DLD1 (cell line): ENCODE measurements around the gene VRK3.
"Not testable (repeated sequence)": the region's sequence is repeated elsewhere in the genome, so short reads cannot be mapped to it uniquely, and the experiment has no call there.

Experiments used
- in situ Hi-C: cut with HindIII; loops from 2 replicates; pipeline ENCODE4 v1.10.0; 2017; ENCODE audit warnings: low sequenced_read_pairs

The VRK3 gene

GRCh38 chr19:50025022-50025793 is at the start of gene VRK3:
VRK3 (minus strand) TSS chr19:50025372; CDS start chr19:50016162, 9,210 bp downstream.
- in situ Hi-C loops: no loop called here

- in situ Hi-C loops: not testable (repeated sequence)
Observed at GRCh38 chr19:50068382-50068781, 43.2 kb upstream of the VRK3 start.

- in situ Hi-C loops: no loop called here
Observed at GRCh38 chr19:50067575-50067974, 42.4 kb upstream of the VRK3 start.

GRCh38 chr19:50065938-50066337 is 40.8 kb upstream of the VRK3 start:
- in situ Hi-C loops: no loop called here

GRCh38 chr19:50061650-50062049 is 36.5 kb upstream of the VRK3 start:
- in situ Hi-C loops: no loop called here

GRCh38 chr19:50060107-50060506 is 34.9 kb upstream of the VRK3 start:
- in situ Hi-C loops: no loop called here

GRCh38 chr19:50059045-50059444 is 33.9 kb upstream of the VRK3 start:
- in situ Hi-C loops: no loop called here

- in situ Hi-C loops: no loop called here
Observed at GRCh38 chr19:50058425-50058824, 33.3 kb upstream of the VRK3 start.

GRCh38 chr19:50053119-50053518 is 27.9 kb upstream of the VRK3 start:
- in situ Hi-C loops: no loop called here

- in situ Hi-C loops: no loop called here
Observed at GRCh38 chr19:50051964-50052363, 26.8 kb upstream of the VRK3 start.

GRCh38 chr19:50051228-50051895 is 26.2 kb upstream of the VRK3 start:
- in situ Hi-C loops: not testable (repeated sequence)

GRCh38 chr19:50050406-50051227 is 25.4 kb upstream of the VRK3 start:
- in situ Hi-C loops: no loop called here

GRCh38 chr19:50047671-50048070 is 22.5 kb upstream of the VRK3 start:
- in situ Hi-C loops: no loop called here

- in situ Hi-C loops: no loop called here
Observed at GRCh38 chr19:50046649-50047503, 21.7 kb upstream of the VRK3 start.

GRCh38 chr19:50044922-50045321 is 19.8 kb upstream of the VRK3 start:
- in situ Hi-C loops: loop anchor here (5.0 kb wide), 1 partner anchor 43 kb away; no protein-coding TSS in a partner anchor

GRCh38 chr19:50043967-50044366 is 18.8 kb upstream of the VRK3 start:
- in situ Hi-C loops: loop anchor here (5.0 kb wide), 1 partner anchor 42 kb away; no protein-coding TSS in a partner anchor

- in situ Hi-C loops: loop anchor here (5.0 kb wide), 1 partner anchor 40 kb away; no protein-coding TSS in a partner anchor
Observed at GRCh38 chr19:50042363-50043024, 17.3 kb upstream of the VRK3 start.

GRCh38 chr19:50040967-50041366 is 15.8 kb upstream of the VRK3 start:
- in situ Hi-C loops: loop anchor here (5.0 kb wide), 1 partner anchor 39 kb away; no protein-coding TSS in a partner anchor

- in situ Hi-C loops: loop anchor here (5.0 kb wide), 1 partner anchor 38 kb away; no protein-coding TSS in a partner anchor
Observed at GRCh38 chr19:50039968-50040367, 14.8 kb upstream of the VRK3 start.

GRCh38 chr19:50036908-50037307 is 11.7 kb upstream of the VRK3 start:
- in situ Hi-C loops: no loop called here
